HG02798 (cell line): ENCODE results near the gene HAO2.
A peak's percentile ranks its signal among the peaks of the same experiment; 100 is the strongest.
"Not testable (repeated sequence)": the region's sequence is repeated elsewhere in the genome, so short reads cannot be mapped to it uniquely, and the experiment has no call there.

Experiments used
- ATAC-seq: cut with Tn5 transposase; IDR thresholded peaks from one replicate; pipeline ENCODE4 v1.9.1; 2021; ENCODE audit warnings: mild to moderate bottlenecking; ENCODE audit not compliant: unreplicated experiment, poor library complexity

The HAO2 gene

GRCh38 chr1:119368554-119368953 is at the start of gene HAO2:
TSS of gene HAO2 (plus strand) at chr1:119368785. CDS start at chr1:119381086, 12,301 bp downstream.
- ATAC-seq = no peak

- ATAC-seq = no peak
These were observed 48.5 kb upstream of the HAO2 start for GRCh38 chr1:119320100-119320499.

GRCh38 chr1:119321666-119322419 is 46.7 kb upstream of the HAO2 start:
- ATAC-seq = no peak

GRCh38 chr1:119323216-119323982 is 45.2 kb upstream of the HAO2 start:
- peak; percentile 80 for ATAC-seq

- ATAC-seq = peak; percentile 44
These were observed 44.4 kb upstream of the HAO2 start for GRCh38 chr1:119324198-119324597.

GRCh38 chr1:119326251-119326650 is 42.3 kb upstream of the HAO2 start:
- no peak for ATAC-seq

- ATAC-seq = no peak
These were observed 41.5 kb upstream of the HAO2 start for GRCh38 chr1:119327094-119327449.

- no peak for ATAC-seq
These were observed 41.0 kb upstream of the HAO2 start for GRCh38 chr1:119327450-119328155.

- ATAC-seq = no peak
These were observed 38.8 kb upstream of the HAO2 start for GRCh38 chr1:119329541-119330461.

- no peak for ATAC-seq
These were observed 38.0 kb upstream of the HAO2 start for GRCh38 chr1:119330466-119331189.

- ATAC-seq = no peak
These were observed 37.4 kb upstream of the HAO2 start for GRCh38 chr1:119331190-119331515.

- ATAC-seq = no peak
These were observed 36.7 kb upstream of the HAO2 start for GRCh38 chr1:119331915-119332314.

- no peak for ATAC-seq
These were observed 36.0 kb upstream of the HAO2 start for GRCh38 chr1:119332622-119333021.

GRCh38 chr1:119333163-119333896 is 35.3 kb upstream of the HAO2 start:
- ATAC-seq = no peak

- ATAC-seq = not testable (repeated sequence)
These were observed 34.7 kb upstream of the HAO2 start for GRCh38 chr1:119333897-119334250.

- ATAC-seq = no peak
These were observed 31.7 kb upstream of the HAO2 start for GRCh38 chr1:119336848-119337247.

- no peak for ATAC-seq
These were observed 30.6 kb upstream of the HAO2 start for GRCh38 chr1:119338004-119338403.

- ATAC-seq = no peak
These were observed 29.8 kb upstream of the HAO2 start for GRCh38 chr1:119338757-119339156.

- ATAC-seq = no peak
These were observed 27.7 kb upstream of the HAO2 start for GRCh38 chr1:119340861-119341261.
